ENCODE data around the gene RAB34.

GRCh38 chr17:28675490-28675889, 42.2 kb downstream of the RAB34 start:
- no peak for TF ChIP-seq POLR2A (IDR thresholded peaks at IDR 0.05; ENCODE audit: low read depth, low read length)
- no peak for TF ChIP-seq POLR2AphosphoS5 (IDR thresholded peaks at IDR 0.05; ENCODE audit: low read depth, low read length)
- TF ChIP-seq TAF1 (IDR thresholded peaks at IDR 0.05; ENCODE audit: borderline replicate concordance, low read depth, low read length) = no peak
